ENCODE results near the gene ARHGAP6. TPM values are rescaled to one million over a fixed set of nuclear protein-coding genes. Genes with fewer than 3 reads are reported as not detected.

Gene ARHGAP6
- total RNA-seq, 1 experiment from 2014 or later: 0.07 TPM

DNA sequence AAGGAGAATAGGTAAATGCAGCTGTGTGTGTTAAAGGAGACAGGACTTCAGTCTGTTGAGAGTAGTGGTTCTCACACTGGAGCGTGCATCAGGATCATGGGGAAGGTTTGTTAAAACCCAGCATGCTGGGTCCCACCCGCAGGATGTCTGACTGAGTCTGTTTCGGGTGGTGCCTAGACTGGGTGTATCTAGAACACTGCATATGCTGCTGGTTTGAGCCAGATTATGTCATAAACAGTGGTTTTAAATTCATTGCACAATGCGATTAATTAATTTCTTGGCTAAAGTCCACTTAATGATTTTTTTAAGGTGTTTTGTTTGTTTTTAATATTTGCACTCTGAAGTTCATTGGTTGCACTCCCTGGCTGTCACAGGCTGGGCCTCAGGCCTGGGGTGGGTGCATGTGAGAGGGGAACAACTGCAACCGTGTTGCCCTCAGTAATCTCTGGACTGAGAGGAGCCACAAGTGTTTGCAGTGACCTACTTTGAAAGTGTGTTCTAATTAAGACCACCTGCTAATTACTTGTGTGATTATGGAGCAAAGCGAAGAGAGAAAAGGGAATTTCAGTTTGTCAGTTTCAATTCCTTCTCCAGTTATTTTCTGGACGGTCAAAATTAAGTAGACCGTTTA is 546.3 kb downstream of the ARHGAP6 start:
- Histone ChIP-seq H2AK5ac (ENCODE audit: insufficient read length, low read length) (no peak overlapping the region), H3K4me1 (ENCODE audit: insufficient read depth, low read length) (no peaks in the 10 kb centered on the region), H4K8ac (replicated peaks; ENCODE audit: insufficient read length, low read depth, low read length) (no peak overlapping the region), H3K14ac (ENCODE audit: insufficient read depth, low read length) (no peak overlapping the region), H4K20me1 (ENCODE audit: control insufficient read depth, insufficient read depth, insufficient read length) (no peaks in the 10 kb centered on the region), H4K91ac (ENCODE audit: insufficient read length, low read depth, low read length) (no peak overlapping the region), H3K23ac (ENCODE audit: insufficient read length, low read depth, low read length) (no peak overlapping the region), H2BK5ac (ENCODE audit: insufficient read length, low read length) (no peak overlapping the region), H2BK20ac (ENCODE audit: low read depth, low read length, poor library complexity, severe bottlenecking) (no peak overlapping the region), H3K27me3 (ENCODE audit: insufficient read depth, low read length) (no peaks in the 10 kb centered on the region), H3K9ac (ENCODE audit: extremely low read depth, insufficient read length, low read length) (no peak overlapping the region), H3K4me2 (ENCODE audit: insufficient read depth, insufficient read length, low read length) (no peak overlapping the region), H3K23me2 (ENCODE audit: insufficient read length, low read depth, low read length, poor library complexity, severe bottlenecking) (no peaks in the 10 kb centered on the region), H3K18ac (ENCODE audit: insufficient read length, low read depth, low read length) (no peak overlapping the region), H4K5ac (ENCODE audit: insufficient read length, low read depth, low read length) (no peak overlapping the region), H3T11ph (ENCODE audit: low read length) (no peak overlapping the region), H3K9me3 (ENCODE audit: control insufficient read depth, low read depth, low read length) (no peaks in the 10 kb centered on the region), H3K56ac (ENCODE audit: insufficient read length, low read depth, low read length) (no peak overlapping the region), H3K79me1 (ENCODE audit: insufficient read depth, low read depth, low read length, poor library complexity, severe bottlenecking) (no peaks in the 10 kb centered on the region), H3K79me2 (ENCODE audit: insufficient read depth, low read length) (no peaks in the 10 kb centered on the region), H2AFZ (ENCODE audit: low read length) (no peak overlapping the region), H3K4ac (ENCODE audit: low read depth, low read length) (no peak overlapping the region), H2BK120ac (ENCODE audit: low read depth, low read length, poor library complexity, severe bottlenecking) (no peak overlapping the region), H2BK12ac (ENCODE audit: insufficient read length, low read depth, low read length) (no peak overlapping the region), H2BK15ac (ENCODE audit: low read depth, low read length) (no peak overlapping the region), H3K27ac (ENCODE audit: insufficient read length, low read depth, low read length) (no peak overlapping the region)
- DNase-seq: no peak
- no peak overlapping the region for H3K27ac Mint-ChIP-seq
- no CpG with 5 or more reads among the region's 8 CpGs for WGBS (ENCODE audit: extremely low coverage, insufficient read length, low lambda C conversion rate)
- H3K27me3 Mint-ChIP-seq (ENCODE audit: low read depth): no peaks in the 10 kb centered on the region
- TF ChIP-seq, protein P1, sequence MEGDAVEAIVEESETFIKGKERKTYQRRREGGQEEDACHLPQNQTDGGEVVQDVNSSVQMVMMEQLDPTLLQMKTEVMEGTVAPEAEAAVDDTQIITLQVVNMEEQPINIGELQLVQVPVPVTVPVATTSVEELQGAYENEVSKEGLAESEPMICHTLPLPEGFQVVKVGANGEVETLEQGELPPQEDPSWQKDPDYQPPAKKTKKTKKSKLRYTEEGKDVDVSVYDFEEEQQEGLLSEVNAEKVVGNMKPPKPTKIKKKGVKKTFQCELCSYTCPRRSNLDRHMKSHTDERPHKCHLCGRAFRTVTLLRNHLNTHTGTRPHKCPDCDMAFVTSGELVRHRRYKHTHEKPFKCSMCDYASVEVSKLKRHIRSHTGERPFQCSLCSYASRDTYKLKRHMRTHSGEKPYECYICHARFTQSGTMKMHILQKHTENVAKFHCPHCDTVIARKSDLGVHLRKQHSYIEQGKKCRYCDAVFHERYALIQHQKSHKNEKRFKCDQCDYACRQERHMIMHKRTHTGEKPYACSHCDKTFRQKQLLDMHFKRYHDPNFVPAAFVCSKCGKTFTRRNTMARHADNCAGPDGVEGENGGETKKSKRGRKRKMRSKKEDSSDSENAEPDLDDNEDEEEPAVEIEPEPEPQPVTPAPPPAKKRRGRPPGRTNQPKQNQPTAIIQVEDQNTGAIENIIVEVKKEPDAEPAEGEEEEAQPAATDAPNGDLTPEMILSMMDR (conservative IDR thresholded peaks at IDR 0.05): no peak
- peaks cover 27 to 86% (median 62%) of the 10 kb centered on the region in 3 experiments for H3K36me3 Mint-ChIP-seq (ENCODE audit: insufficient read depth in 1 of 3, low read depth in 3 of 3)
- H3K9me3 Mint-ChIP-seq: peaks cover 54 to 61% of the 10 kb centered on the region in 2 experiments
- no peak overlapping the region for H3K4me3 Mint-ChIP-seq
- H3K4me1 Mint-ChIP-seq: no peaks in the 10 kb centered on the region

Measured in H9 (cell line).